LNCAP (cell line): ENCODE results near the gene EID3.

Experiments used
- TF ChIP-seq, protein P1 (sequence below): fragments of 450-650 bp; IDR thresholded peaks from 2 replicates; pipeline ENCODE4 v1.5.1; 2017; ENCODE audit warnings: mild to moderate bottlenecking

The EID3 gene

DNA sequence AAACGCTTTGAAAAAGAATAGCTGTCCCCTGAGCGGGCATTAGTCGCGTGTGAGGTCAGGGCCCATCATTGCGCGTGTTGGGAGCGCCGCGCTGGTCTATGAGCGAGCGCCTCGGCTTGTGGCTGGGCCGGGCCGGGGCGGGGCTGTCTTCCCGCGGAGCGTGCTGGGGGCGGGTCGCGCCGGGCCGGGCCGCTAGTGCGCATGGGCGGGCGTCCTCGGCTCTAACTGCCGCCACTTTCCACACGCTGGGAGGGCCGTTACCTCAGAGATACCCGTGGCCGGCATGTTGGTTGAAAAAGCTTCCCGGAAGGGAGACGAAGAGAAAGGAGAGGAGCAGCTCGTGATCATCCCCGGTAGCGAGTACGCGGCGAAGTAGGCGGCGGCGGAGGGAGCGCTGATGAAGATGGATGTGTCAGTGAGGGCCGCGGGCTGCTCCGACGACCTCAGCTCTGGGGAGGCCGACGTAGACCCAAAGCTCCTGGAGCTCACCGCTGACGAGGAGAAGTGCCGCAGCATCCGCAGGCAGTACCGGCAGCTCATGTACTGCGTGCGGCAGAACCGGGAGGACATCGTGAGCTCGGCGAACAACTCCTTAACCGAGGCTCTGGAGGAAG lies at the start of gene EID3:
EID3 (plus strand) TSS at position 202 of the 614 bp plus-strand sequence; CDS start at position 398, 196 bp downstream.
- TF ChIP-seq, protein P1, sequence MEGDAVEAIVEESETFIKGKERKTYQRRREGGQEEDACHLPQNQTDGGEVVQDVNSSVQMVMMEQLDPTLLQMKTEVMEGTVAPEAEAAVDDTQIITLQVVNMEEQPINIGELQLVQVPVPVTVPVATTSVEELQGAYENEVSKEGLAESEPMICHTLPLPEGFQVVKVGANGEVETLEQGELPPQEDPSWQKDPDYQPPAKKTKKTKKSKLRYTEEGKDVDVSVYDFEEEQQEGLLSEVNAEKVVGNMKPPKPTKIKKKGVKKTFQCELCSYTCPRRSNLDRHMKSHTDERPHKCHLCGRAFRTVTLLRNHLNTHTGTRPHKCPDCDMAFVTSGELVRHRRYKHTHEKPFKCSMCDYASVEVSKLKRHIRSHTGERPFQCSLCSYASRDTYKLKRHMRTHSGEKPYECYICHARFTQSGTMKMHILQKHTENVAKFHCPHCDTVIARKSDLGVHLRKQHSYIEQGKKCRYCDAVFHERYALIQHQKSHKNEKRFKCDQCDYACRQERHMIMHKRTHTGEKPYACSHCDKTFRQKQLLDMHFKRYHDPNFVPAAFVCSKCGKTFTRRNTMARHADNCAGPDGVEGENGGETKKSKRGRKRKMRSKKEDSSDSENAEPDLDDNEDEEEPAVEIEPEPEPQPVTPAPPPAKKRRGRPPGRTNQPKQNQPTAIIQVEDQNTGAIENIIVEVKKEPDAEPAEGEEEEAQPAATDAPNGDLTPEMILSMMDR = no peak

DNA sequence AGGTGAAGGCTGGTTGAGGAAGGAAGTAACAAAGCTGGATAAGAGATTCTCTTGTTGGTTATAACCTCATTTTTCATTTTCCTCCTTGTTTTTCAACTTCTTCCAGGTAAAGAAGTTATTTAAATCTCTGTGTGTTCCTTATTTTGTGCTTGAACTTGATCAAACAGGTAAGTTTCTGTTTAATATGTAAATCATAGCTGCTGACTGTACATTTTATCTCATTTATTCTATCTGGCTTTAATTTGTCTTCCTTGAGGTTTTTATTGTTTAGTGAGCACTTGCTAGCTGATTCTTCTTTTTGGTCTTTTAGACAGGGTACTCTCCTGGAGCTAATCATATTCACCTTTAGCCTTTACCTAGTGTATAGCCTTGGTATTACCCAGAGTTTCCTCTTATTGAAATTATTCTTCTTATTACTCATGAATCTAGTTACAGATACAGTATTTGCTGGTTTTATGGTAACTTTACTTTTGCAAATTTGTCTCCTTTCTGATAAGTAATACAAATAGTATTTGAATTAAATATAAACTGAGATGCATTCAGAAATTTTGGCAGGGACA lies 45.5 kb upstream of the EID3 start:
- TF ChIP-seq, protein P1 = no peak

DNA sequence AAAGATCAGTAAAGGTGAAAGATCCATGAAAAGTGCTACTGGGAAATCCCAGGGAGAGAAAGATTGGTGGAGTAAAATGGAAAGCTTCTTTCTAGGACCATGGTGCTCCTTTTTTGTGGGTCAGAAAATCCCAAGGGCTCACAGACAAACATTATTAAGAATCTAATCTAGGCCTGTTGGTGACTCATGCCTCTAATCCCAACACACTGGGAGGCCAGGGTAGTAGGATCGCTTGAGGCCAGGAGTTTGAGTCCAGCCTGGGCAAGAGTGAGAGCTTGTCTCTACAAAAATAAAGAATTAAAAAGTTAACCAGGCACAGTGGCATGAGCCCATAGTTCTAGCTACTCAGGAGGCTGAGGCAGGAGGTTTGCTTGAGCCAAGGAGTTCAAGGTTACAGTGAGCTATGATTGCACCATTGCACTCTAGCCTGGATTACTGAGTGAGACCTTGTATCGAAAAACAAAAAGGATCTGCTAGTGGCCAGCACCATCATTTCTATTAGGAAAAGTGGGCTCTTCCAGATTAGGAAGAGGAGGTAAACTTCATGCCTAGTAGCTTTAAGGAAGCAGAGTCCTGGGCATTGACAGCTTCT lies 45.0 kb upstream of the EID3 start:
- TF ChIP-seq, protein P1 = no peak

DNA sequence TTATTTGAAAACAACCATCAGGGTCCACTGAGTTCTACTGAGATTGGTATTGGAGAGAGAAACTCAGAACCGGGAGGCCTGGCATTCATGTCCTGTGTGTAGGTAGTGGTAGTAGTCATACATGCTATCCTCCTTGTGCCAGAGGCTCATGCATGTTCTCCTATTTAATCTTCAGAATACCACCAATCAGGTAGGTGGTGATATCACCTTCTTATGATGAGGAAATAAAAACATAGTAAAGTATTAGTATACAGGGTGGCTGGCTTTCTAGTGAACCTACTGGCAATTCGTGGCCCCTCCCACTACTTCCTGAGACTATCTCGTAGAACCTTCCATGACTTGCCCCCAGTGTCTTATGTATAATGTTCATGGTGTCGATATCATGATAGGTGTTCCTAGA lies 40.5 kb upstream of the EID3 start:
- TF ChIP-seq, protein P1 = no peak

DNA sequence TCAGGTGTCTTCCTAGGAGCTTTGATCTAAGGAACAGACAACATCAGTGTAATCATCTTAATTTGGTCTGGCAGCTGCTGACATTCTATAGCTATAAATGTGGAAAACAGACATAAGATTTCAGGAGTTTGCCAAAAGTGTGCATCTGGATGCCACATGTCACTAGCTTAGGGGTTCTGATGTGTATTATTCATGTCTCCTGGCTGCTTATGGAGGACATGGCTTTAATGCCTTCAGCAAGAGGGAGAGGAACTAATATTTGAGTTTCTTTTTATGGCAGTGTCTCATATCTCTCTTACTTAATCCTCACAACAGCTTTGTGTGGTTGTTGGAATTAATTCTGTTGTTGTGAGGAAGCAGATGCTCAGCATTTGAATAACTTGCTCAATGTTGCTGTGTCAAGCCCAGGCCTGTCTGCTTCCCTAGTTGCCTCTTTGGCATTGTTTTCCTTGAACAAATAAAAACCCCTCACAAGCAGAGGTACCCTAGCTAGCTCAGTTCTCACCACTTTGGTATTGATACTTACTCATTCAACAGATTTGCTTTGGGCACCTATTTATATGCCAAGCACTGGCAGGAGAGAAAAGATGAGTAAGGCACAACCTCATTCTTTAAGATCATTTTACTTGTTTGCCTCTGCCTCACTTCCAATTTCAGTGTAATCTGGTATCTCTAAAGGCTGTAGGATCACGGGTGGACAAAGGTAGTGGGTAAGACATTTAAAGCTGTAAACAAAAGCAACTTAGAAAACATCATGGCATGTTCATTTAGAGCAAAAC lies 39.8 kb upstream of the EID3 start:
- TF ChIP-seq, protein P1 = no peak

DNA sequence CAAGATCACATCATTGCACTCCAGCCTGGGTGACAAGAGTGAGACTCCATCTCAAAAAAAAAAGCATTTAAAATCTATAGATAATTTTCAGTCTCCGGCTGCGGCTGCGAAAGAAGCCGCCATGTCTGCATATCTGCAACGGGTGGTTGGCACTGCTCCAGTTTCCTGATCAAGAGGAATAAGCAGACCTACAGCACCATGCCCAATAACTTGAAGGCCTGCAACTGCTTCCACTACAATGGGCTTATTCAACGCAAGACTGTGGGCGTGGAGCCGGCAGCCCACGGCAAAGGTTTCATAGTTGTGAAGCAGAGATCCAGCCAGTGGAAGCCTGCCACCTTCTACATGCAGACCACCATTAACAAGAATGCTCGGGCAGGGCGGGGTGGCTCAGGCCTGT lies 30.6 kb upstream of the EID3 start:
- TF ChIP-seq, protein P1 = no peak

DNA sequence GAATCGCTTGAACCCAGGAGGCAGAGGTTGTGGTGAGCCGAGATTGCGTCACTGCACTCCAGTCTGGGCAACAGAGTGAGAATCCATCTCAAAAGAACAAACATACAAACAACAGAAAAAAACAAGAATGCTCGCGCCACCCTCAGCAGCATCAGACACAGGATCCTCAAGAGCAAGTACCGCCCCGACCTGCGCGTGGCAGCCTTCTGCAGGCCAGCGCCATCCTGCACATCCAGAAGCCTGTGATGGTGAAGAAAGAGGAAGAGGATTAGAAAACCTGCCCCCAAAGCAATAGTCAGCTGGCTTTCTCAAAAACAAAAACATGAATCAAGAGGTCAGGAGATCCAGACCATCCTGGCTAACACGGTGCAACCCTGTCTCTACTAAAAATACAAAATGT lies 30.0 kb upstream of the EID3 start:
- TF ChIP-seq, protein P1 = no peak
